Activated CD4-positive, alpha-beta T cell treated with anti-CD3 and anti-CD28 coated beads for 36 hours (primary cell): Measurements from ENCODE around the gene DENND5A. TPM values are rescaled to one million over a fixed set of nuclear protein-coding genes. Genes with fewer than 3 reads are reported as not detected.
A peak's percentile ranks its signal among the peaks of the same experiment; 100 is the strongest.
"Not testable (repeated sequence)": the region's sequence is repeated elsewhere in the genome, so short reads cannot be mapped to it uniquely, and the experiment has no call there.

ENCODE experiments used
- ATAC-seq: fragments of 200-7000 bp; cut with Tn5 transposase; one replicate; pipeline ENCODE4 v1.10.0; 2021; ENCODE audit warnings: mild to moderate bottlenecking, moderate library complexity
- CTCF ChIA-PET: fragments of 350-600 bp; sonication (Branson Sonifier 250); formaldehyde crosslinking; loops from one replicate; lab custom pipeline; 2021; ENCODE audit warnings: antibody characterized with exemption; lab: Charles Lee
- POLR2A ChIA-PET: fragments of 350-600 bp; sonication (Branson Sonifier 250); formaldehyde crosslinking; loops from one replicate; lab custom pipeline; 2021; ENCODE audit warnings: antibody characterized with exemption, inconsistent platforms; lab: Charles Lee
- DNase-seq: peaks from one replicate; pipeline ENCODE4 v3.0.0-alpha.2; 2020
- H3K27ac Mint-ChIP-seq: one replicate; pipeline ENCODE4 v1.8.0; 2021; ENCODE audit warnings: mixed read lengths
- H3K27me3 Mint-ChIP-seq: one replicate; pipeline ENCODE4 v1.8.0; 2021; ENCODE audit warnings: mixed read lengths
- H3K36me3 Mint-ChIP-seq: one replicate; pipeline ENCODE4 v1.8.0; 2021; ENCODE audit warnings: low read depth, mixed read lengths
- H3K4me1 Mint-ChIP-seq: one replicate; pipeline ENCODE4 v1.8.0; 2021; ENCODE audit warnings: mixed read lengths
- H3K4me3 Mint-ChIP-seq: one replicate; pipeline ENCODE4 v1.8.0; 2021; ENCODE audit warnings: mild to moderate bottlenecking, moderate library complexity, mixed read lengths
- H3K9me3 Mint-ChIP-seq: one replicate; pipeline ENCODE4 v1.8.0; 2021; ENCODE audit warnings: low read depth, mixed read lengths
- intact Hi-C, 2 experiments: fragments of 100-400 bp; cut with DNase I in 1 of 2; cut with micrococcal nuclease in 1 of 2; formaldehyde crosslinking; loops; one replicate each; pipeline versions ENCODE4 v1.14.2 to v1.15.1; 2022 to 2024; cut with DNase I, micrococcal nuclease
- total RNA-seq, 2 experiments: library from RNA; stranded (reverse); gene quantifications; one replicate each; pipeline ENCODE4 v1.2.3, GENCODE V29; 2021

The DENND5A gene
- total RNA-seq, 2 experiments from 2014 or later, result 43.6 to 62.6 TPM

DNA sequence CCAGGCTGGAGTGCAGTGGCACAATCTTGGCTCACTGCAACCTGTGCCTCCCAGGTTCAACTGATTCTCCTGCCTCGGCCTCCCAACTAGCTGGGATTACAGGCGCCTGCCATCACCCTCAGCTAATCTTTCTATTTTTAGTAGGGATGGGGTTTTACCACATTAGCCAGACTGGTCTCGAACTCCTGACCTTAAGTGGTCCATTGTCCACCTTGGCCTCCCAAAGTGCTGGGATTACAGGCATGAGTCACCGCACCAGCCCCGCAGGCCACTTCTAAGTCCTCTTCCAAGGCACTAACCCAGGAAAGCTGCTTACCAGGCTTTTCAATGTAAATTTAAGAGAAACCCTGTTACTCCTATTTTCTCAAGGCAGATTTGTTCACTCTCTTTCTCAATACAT lies 50.4 kb downstream of the DENND5A start:
- ChIA-PET POLR2A (no interaction called here), CTCF (interaction anchor here (0.9 kb wide), 1 partner anchor 46 kb away, joined by 3 read pairs; no protein-coding TSS in a partner anchor)
- Mint-ChIP-seq H3K4me1 (peaks cover 55% of the 10 kb centered on the region), H3K27me3 (no peaks in the 10 kb centered on the region), H3K36me3 (no peaks in the 10 kb centered on the region), H3K9me3 (no peaks in the 10 kb centered on the region), H3K27ac (no peak overlapping the region), H3K4me3 (no peak overlapping the region)
- ATAC-seq (no peak), DNase-seq (no peak)
- intact Hi-C loops, result no loop called here

DNA sequence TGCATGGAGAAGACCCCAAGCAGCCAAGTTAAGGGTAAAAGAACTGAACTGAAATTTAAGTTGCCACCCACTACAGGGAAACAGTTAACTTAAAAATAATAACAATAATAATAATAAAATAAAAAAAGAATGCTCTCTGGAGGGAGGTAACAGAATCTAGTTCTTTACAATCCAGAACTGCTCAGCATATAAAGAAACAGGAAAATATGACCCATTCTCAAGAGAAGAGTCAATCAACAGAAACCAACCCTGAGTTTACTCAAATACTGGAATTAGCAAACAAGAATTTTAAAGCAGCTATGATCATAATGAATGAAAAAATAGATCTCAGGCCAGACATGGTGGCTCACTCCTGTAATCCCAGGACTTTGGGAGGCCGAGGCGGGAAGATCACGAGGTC lies 53.8 kb downstream of the DENND5A start:
- ChIA-PET POLR2A (interaction anchor here (0.8 to 1.7 kb wide), 5 partner anchors 39 to 62 kb away, joined by 3 to 6 read pairs (median 4); partner anchors contain the start of gene DENND5A), CTCF (interaction anchor here (0.6 to 1.7 kb wide), 3 partner anchors 44 to 62 kb away, joined by 3 to 5 read pairs (median 5); no protein-coding TSS in a partner anchor)
- DNase-seq (no peak), ATAC-seq (peak; percentile 28)
- Mint-ChIP-seq H3K9me3 (no peaks in the 10 kb centered on the region), H3K4me3 (no peak overlapping the region), H3K27me3 (no peaks in the 10 kb centered on the region), H3K4me1 (peaks cover 72% of the 10 kb centered on the region), H3K36me3 (no peaks in the 10 kb centered on the region), H3K27ac (no peak overlapping the region)
- intact Hi-C loops, result loop anchor here (1.0 to 2.0 kb wide), 5 partner anchors 39 to 103 kb away; partner anchors contain the start of genes DENND5A (in 1 of the 2) and TMEM41B (in 1 of the 2)

DNA sequence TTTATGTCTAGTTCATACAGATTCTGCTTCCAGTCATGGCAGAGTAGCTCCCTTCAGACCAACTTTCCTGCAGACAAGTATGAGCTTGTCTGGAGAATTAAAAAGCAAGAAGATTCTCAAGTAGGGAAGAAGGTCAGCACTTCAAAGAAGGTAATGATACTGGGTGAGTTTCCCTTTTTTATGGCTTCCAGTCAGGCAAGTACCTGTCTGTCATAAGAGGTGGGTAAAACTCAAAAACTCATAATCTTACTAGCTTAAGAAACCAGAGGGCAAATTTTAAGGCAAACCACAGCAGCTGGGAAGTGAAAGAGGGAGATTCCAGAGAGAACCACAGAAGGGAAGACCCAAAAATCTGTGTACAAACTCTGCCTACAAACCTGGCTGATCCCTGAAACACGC lies 54.2 kb downstream of the DENND5A start:
- ATAC-seq, result peak; percentile 39
- POLR2A ChIA-PET, result interaction anchor here (0.8 to 1.7 kb wide), 5 partner anchors 39 to 63 kb away, joined by 3 to 6 read pairs (median 4); partner anchors contain the start of gene DENND5A
- no peak overlapping the region for H3K4me3 Mint-ChIP-seq
- CTCF ChIA-PET, result interaction anchor here (1.5 to 1.7 kb wide), 2 partner anchors 54 to 62 kb away, joined by 5 read pairs; no protein-coding TSS in a partner anchor
- peak; percentile 41 for DNase-seq
- H3K27ac Mint-ChIP-seq, result peak overlapping the region; percentile 76
- H3K4me1 Mint-ChIP-seq, result peaks cover 68% of the 10 kb centered on the region
- intact Hi-C loops, result loop anchor here (1.0 to 2.0 kb wide), 5 partner anchors 39 to 104 kb away; partner anchors contain the start of genes DENND5A (in 1 of the 2) and TMEM41B (in 1 of the 2)
- H3K36me3 Mint-ChIP-seq, result no peaks in the 10 kb centered on the region
- no peaks in the 10 kb centered on the region for H3K9me3 Mint-ChIP-seq
- H3K27me3 Mint-ChIP-seq, result no peaks in the 10 kb centered on the region

DNA sequence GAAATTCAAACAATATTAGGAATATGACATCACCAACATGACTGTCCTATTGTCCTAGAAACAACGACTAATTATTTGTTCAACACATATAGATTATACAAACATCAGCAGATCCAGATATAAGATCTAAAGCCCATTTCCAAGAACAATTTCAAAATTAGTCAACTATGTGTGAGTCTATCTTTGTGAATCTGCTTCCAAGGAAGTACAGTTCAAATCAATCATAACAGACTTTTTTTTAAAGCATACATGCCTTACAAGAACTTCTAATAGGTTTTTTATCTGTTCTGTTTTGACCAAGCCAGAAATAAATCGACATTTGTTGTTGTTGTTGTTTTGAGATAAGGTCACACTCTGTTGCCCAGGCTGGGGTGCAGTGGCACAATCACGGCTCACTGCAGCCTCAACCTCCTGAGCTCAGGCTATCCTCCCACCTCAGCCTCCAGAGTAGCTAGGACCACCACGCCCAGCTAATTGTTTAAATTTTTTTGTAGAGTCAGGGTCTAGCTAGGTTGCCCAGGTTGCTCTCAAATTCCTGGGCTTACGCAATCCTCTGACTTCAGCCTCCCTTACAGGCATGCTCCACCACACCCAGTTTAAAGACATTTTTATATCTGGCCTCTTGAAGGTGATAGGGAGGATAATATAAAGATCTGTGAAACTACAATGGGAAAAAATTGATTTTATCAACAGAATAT lies 54.8 kb downstream of the DENND5A start:
- H3K27me3 Mint-ChIP-seq, result no peaks in the 10 kb centered on the region
- no peaks in the 10 kb centered on the region for H3K9me3 Mint-ChIP-seq
- ChIA-PET CTCF (interaction anchor here (1.2 to 1.7 kb wide), 3 partner anchors 54 to 223 kb away, joined by 3 to 5 read pairs (median 5); no protein-coding TSS in a partner anchor), POLR2A (interaction anchor here (0.6 to 1.7 kb wide), 7 partner anchors 10 to 63 kb away, joined by 3 to 6 read pairs (median 4); partner anchors contain the start of gene DENND5A)
- peak overlapping the region; percentile 81 for H3K27ac Mint-ChIP-seq
- intact Hi-C loops, result loop anchor here (2.0 kb wide), 3 partner anchors 40 to 104 kb away; partner anchors contain the start of genes DENND5A (in 1 of the 2) and TMEM41B (in 1 of the 2)
- ATAC-seq, result peak; percentile 34
- H3K4me3 Mint-ChIP-seq, result no peak overlapping the region
- H3K4me1 Mint-ChIP-seq, result peaks cover 64% of the 10 kb centered on the region
- no peak for DNase-seq
- no peaks in the 10 kb centered on the region for H3K36me3 Mint-ChIP-seq

DNA sequence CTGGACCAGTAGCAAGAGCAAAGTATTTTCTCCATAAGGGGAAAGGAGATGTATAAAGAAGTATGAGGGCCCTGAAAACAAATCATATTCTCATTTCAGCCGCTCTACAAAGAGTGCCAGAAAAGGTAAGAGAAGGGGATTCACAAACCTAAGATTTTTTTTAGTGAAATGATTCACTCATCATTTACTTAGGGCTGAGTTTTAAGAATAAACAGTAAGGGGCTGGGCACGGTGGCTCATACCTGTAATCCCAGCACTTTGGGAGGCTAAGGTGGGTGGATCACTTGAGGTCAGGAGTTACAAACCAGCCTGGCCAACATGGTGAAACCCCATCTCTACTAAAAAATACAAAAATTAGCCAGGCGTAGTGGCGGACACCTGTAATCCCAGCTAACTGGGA lies 55.5 kb downstream of the DENND5A start:
- not testable (repeated sequence) for H3K9me3 Mint-ChIP-seq, H3K36me3 Mint-ChIP-seq, H3K27me3 Mint-ChIP-seq
- intact Hi-C loops, result loop anchor here (2.0 to 5.0 kb wide), 5 partner anchors 37 to 153 kb away; partner anchors contain the start of genes DENND5A (in 1 of the 2) and TMEM41B (in 1 of the 2)
- ChIA-PET CTCF (interaction anchor here (0.6 to 1.7 kb wide), 4 partner anchors 64 to 222 kb away, joined by 3 to 5 read pairs (median 4); no protein-coding TSS in a partner anchor), POLR2A (interaction anchor here (1.1 to 1.7 kb wide), 3 partner anchors 41 to 104 kb away, joined by 3 to 6 read pairs (median 3); no protein-coding TSS in a partner anchor)
- ATAC-seq (peak; percentile 71), DNase-seq (peak; percentile 44)
- H3K27ac Mint-ChIP-seq, result peak overlapping the region; percentile 81
- H3K4me1 Mint-ChIP-seq, result peaks cover 57% of the 10 kb centered on the region
- peak overlapping the region; percentile 2 for H3K4me3 Mint-ChIP-seq

DNA sequence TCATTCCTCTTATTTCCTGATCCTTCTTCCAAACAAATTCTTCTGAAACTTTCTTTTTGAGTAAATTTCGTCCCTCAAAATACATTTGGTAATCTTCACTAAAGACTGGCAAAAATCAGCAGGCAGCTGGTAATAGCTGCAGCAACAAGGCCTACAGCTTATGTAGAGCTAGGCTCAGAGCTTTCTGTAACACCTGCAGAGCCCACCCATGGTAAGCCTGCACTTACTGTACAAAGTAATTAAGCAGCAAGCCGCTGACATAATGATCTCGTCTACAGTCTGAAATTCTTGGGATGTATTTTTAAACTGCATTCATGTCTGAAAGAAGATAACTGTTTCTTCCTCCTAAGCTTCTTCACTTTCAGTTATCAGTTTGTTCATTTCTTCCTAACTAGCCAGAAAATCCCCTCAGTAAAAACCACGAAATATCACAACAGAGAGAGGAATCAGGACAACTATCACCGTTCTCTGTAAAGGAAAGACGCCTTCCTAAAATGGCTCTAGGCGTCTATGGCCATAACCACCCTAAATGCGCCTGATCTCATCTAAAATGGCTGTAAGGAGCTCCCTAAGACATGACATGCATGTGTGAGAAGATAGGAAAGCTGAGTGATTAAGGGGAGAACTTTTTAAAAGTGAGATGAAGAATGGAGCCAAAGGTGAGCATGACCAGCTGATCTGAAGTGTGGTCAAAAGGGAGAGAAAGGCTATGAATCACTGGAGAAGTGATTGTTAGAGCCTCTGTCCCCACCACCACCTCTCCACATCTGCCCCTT lies 56.2 kb downstream of the DENND5A start:
- H3K36me3 Mint-ChIP-seq, result peaks cover 1% of the 10 kb centered on the region
- no peaks in the 10 kb centered on the region for H3K27me3 Mint-ChIP-seq
- ChIA-PET CTCF (interaction anchor here (0.6 to 1.2 kb wide), 5 partner anchors 12 to 298 kb away, joined by 3 to 4 read pairs (median 3); no protein-coding TSS in a partner anchor), POLR2A (interaction anchor here (0.6 to 1.2 kb wide), 4 partner anchors 55 to 181 kb away, joined by 3 to 4 read pairs (median 3); no protein-coding TSS in a partner anchor)
- peaks cover 54% of the 10 kb centered on the region for H3K4me1 Mint-ChIP-seq
- H3K9me3 Mint-ChIP-seq, result no peaks in the 10 kb centered on the region
- peak overlapping the region; percentile 2 for H3K4me3 Mint-ChIP-seq
- DNase-seq, result no peak
- H3K27ac Mint-ChIP-seq, result peak overlapping the region; percentile 81
- ATAC-seq, result peak; percentile 38
- intact Hi-C loops, result loop anchor here (5.0 kb wide), 2 partner anchors 37 to 153 kb away; no protein-coding TSS in a partner anchor

DNA sequence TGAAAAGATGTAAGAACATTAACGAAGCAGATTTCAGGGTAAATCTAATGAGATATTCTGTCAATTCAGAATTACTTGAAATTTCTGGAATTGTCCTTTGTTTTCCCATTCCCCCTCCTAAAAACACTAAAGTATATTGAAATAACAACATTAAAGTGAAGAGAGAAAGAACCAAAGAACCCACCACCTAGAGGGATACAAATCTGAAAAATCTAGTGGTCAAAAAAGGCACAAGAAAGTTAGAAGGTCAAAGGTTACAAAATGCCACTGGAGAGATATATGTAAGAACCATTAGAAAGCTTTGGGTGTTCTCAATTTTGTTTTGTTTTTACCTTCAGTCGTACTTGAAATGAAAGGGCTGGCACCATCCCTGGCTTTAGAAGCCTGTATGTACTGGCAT lies 57.9 kb downstream of the DENND5A start:
- intact Hi-C loops, result loop anchor here (5.0 kb wide), 2 partner anchors 35 to 155 kb away; no protein-coding TSS in a partner anchor
- Mint-ChIP-seq H3K4me3 (no peak overlapping the region), H3K27me3 (no peaks in the 10 kb centered on the region), H3K36me3 (peaks cover 11% of the 10 kb centered on the region), H3K27ac (no peak overlapping the region), H3K9me3 (no peaks in the 10 kb centered on the region), H3K4me1 (peaks cover 57% of the 10 kb centered on the region)
- no peak for ATAC-seq
- CTCF ChIA-PET, result interaction anchor here (0.6 kb wide), 1 partner anchor 12 kb away, joined by 4 read pairs; no protein-coding TSS in a partner anchor
- POLR2A ChIA-PET, result no interaction called here
- no peak for DNase-seq

DNA sequence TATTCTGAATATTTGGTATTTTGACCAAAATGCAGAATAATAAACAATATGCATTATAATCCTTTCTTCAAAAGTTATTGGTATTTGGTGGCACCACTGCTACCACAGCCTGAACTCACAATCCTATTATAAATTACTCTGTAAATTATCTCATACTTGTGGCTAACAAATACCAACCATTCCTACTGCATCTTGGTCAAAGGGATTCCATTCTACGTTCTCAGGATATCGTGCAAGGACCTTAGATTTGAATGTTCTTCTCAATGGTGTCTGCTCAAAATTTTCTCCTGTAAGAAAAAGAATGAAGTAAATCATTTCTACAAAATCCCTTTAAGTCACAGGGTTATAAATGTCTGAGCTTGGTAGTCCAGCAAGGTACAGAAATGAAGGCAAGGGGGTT lies 58.7 kb downstream of the DENND5A start:
- no peaks in the 10 kb centered on the region for H3K27me3 Mint-ChIP-seq
- intact Hi-C loops, result loop anchor here (5.0 kb wide), 2 partner anchors 34 to 156 kb away; no protein-coding TSS in a partner anchor

DNA sequence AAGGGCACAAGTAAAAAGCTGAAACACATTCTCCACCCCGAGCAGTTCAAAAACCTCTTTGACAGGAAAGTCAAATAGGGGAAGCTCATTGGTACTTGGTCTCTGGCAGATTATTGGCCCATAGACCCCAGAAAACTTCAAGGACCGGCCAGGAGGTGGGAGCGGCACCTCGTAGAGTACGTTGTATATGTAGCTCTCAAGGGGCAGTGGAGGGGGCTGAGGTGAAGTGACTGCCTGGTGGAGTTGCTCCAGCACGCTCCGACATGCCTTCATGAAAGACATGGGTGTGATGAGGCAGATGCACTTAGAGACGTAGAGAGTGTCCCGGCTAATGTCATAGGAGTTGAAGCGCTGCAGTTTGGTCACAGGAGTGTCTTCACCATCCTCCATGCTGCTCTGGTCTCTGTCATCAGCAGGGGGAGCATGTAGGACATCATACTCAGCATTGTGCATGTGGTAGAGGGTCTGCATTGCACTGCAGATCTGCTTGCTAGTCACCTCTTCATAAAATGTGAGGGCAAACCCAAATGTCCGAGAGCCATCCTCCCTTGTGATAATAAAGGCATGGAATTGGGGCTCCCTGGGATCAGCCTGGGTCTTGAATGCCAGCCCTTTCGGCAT lies 61.3 kb downstream of the DENND5A start:
- peaks cover 36% of the 10 kb centered on the region for H3K4me1 Mint-ChIP-seq
- ChIA-PET POLR2A (no interaction called here), CTCF (interaction anchor here (0.5 to 1.1 kb wide), 5 partner anchors 15 to 257 kb away, joined by 3 to 4 read pairs (median 3); partner anchors contain the start of gene ZNF143)
- DNase-seq (no peak), ATAC-seq (peak; percentile 47)
- H3K4me3 Mint-ChIP-seq, result no peak overlapping the region
- H3K9me3 Mint-ChIP-seq, result no peaks in the 10 kb centered on the region
- intact Hi-C loops, result loop anchor here in 1 of 2 experiments (5.0 kb wide), 1 partner anchor 856 kb away; no protein-coding TSS in a partner anchor
- peaks cover 17% of the 10 kb centered on the region for H3K36me3 Mint-ChIP-seq
- H3K27me3 Mint-ChIP-seq, result no peaks in the 10 kb centered on the region
- no peak overlapping the region for H3K27ac Mint-ChIP-seq

More for the DNA sequence above, 58.7 kb downstream of the DENND5A start:
- Mint-ChIP-seq H3K9me3 (no peaks in the 10 kb centered on the region), H3K36me3 (peaks cover 11% of the 10 kb centered on the region), H3K4me3 (no peak overlapping the region), H3K27ac (no peak overlapping the region), H3K4me1 (peaks cover 56% of the 10 kb centered on the region)
- no peak for DNase-seq
- ATAC-seq, result no peak
- CTCF ChIA-PET, result interaction anchor here (0.6 kb wide), 1 partner anchor 11 kb away, joined by 4 read pairs; no protein-coding TSS in a partner anchor
- POLR2A ChIA-PET, result interaction anchor here (0.6 kb wide), 1 partner anchor 31 kb away, joined by 4 read pairs; no protein-coding TSS in a partner anchor
